ENCODE measurements around the gene NRAP.

- TF ChIP-seq CTCF (conservative IDR thresholded peaks at IDR 0.05 in 1 of 2, IDR thresholded peaks at IDR 0.05 in 1 of 2; ENCODE audit: extremely low read depth in 1 of 2, insufficient read depth in 1 of 2, low read depth in 1 of 2, low read length in 2 of 2) (no peak), EZH2 (IDR thresholded peaks at IDR 0.05; ENCODE audit: borderline replicate concordance, low read length) (no peak)
These were observed 50.4 kb downstream of the NRAP start for GRCh38 chr10:113613427-113613826.
